ENCODE data around the gene NPY4R2. TPM values are rescaled to one million over a fixed set of nuclear protein-coding genes. Genes with fewer than 3 reads are reported as not detected.
"Not testable (repeated sequence)": the region's sequence is repeated elsewhere in the genome, so short reads cannot be mapped to it uniquely, and the experiment has no call there.

NPY4R2 gene
- total and polyA plus RNA-seq, 3 donors from 2014 or later: 0.25 to 0.79 TPM; not detected in 1

DNA sequence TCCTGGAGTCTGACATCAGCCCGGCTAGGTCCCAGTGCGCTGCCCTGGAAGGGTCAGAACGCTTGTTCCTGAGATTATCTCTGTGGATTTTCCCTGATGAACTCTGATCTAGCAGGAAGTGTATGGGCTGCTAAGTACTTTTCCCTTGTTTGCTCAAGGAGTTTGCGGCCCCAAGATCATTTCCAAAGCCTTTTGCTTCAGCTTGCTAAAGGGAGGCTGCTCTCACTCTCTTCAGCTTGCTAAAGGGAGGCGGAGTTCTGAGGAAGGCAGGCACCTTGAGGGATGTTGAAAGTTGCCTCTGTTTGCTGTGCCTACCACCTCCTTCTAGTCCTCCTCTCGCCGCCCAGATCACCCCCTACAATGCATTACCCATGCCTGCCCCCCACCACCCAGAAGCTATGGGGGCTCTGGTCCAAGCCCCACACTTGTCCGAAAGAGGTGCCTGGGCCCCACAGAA is 18.3 kb downstream of the NPY4R2 start:
- H3K27ac ChIP-seq; DNase-seq; H3K4me1 ChIP-seq; H3K9me3 ChIP-seq; intact Hi-C loops (cut with DNase I; ENCODE audit: low total_unique reads); H3K27me3 ChIP-seq; H3K4me3 ChIP-seq; H3K36me3 ChIP-seq (ENCODE audit: low read depth, missing control alignments): not testable (repeated sequence)
- whole genome bisulfite sequencing, 2 donors: 79 to 98% methylated on average over 4 to 8 of the region's 8 CpGs

DNA sequence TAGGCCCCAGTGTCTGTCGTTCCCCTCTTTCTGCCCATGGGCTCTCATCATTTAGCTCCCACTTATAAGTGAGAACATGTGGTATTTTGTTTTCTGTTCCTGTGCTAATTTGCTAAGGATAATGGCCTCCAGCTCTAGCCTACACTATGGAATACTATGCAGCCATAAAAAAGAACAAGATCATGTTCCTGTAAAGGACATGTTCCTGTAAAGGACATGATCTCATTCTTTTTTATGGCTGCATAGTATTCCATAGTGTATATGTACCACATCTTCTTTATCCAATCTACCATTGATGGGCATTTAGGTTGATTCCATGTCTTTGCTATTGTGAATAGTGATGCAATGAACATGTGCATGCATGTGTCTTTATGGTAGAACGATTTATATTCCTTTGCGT is 19.2 kb downstream of the NPY4R2 start:
- H3K27me3 ChIP-seq; H3K27ac ChIP-seq; intact Hi-C loops (cut with DNase I; ENCODE audit: low total_unique reads); H3K4me3 ChIP-seq; H3K9me3 ChIP-seq; H3K4me1 ChIP-seq; DNase-seq; H3K36me3 ChIP-seq (ENCODE audit: low read depth, missing control alignments): not testable (repeated sequence)
- 86 to 100% methylated on average over 1 of the region's 3 CpGs for WGBS, 2 donors

DNA sequence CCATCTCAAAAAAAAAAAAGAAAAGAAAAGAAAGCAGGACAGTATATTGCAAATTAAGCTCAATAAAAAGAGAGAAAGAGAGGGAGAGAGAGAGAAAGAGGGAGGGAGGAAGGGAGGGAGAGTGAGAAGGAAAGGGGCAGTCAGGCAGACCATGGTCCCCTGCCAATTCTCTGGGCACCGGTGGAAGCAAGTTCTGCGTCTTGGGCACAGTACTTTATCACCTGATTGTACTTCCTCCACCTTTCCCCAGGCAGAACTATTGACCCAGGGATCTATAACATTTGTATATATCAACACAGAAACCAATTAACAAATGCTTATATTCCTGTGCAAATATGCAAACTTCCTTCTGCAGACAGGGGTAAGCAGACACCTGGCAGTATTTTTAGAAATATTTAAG is 22.4 kb downstream of the NPY4R2 start:
- H3K9me3 ChIP-seq; H3K27ac ChIP-seq; H3K27me3 ChIP-seq; H3K4me1 ChIP-seq; DNase-seq; intact Hi-C loops (cut with DNase I; ENCODE audit: low total_unique reads); H3K4me3 ChIP-seq; H3K36me3 ChIP-seq (ENCODE audit: low read depth, missing control alignments): not testable (repeated sequence)
- 77 to 81% methylated on average over 2 of the region's 2 CpGs for WGBS, 2 donors

DNA sequence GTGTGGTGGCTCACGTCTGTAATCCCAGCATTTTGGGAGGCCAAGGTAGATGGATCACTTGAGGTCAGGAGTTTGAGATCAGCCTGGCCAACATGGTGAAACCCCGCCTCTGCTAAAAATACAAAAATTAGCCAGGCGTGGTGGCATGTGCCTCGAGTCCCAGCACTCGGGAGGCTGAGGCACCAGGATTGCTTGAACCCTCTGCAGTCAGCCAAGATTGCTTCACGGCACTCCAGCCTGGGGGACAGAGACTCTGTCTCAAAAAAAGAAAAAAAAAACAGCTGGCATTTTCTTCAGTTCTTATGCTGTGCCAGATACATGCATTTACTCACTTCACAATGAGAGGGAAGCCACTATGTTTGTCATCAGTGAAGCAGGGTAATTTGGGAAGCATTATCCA is 22.9 kb downstream of the NPY4R2 start:
- H3K4me3 ChIP-seq; intact Hi-C loops (cut with DNase I; ENCODE audit: low total_unique reads); H3K36me3 ChIP-seq (ENCODE audit: low read depth, missing control alignments); H3K4me1 ChIP-seq; H3K27me3 ChIP-seq; DNase-seq; H3K27ac ChIP-seq; H3K9me3 ChIP-seq: not testable (repeated sequence)
- 71 to 83% methylated on average over 5 to 6 of the region's 6 CpGs for WGBS, 2 donors

DNA sequence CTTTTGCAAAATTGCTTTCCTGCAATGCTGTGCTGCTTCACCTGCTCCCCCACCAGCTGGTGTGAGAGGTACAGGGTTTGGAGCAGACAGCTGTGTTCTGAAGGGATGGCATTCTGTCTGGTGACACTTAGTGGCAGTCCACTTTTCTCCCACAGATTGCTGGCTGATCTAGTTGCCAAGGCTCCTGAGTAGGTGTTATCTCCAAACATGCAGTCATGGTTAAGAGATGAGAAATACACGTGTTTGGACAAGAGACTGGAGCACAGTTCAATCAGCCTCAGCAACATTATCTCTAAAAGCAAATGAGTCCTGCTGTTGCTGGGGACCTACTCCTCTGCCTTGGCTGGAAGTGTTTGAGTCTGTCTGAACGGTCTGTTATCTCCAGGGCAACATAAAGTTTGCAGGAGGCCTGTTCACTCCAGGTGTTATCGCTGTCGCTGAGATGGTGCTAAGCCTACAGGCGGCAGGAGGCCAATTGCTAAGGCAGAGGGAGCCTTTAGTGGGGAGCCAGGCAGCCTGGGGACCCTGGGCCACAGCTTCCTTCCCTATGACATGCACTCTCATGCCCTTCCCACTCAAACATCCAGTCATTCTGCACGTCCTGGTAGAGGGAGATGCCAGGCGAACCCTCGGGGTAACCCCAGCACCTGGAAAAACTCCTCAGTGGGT is 24.0 kb downstream of the NPY4R2 start:
- intact Hi-C loops (cut with DNase I; ENCODE audit: low total_unique reads); H3K4me3 ChIP-seq; H3K27ac ChIP-seq; DNase-seq; H3K36me3 ChIP-seq (ENCODE audit: low read depth, missing control alignments); H3K9me3 ChIP-seq; H3K4me1 ChIP-seq; H3K27me3 ChIP-seq: not testable (repeated sequence)
- WGBS, 2 donors: 44% methylated on average over 1 of the region's 8 CpGs; no CpG with 5 or more reads in 1 of the 2 donors

DNA sequence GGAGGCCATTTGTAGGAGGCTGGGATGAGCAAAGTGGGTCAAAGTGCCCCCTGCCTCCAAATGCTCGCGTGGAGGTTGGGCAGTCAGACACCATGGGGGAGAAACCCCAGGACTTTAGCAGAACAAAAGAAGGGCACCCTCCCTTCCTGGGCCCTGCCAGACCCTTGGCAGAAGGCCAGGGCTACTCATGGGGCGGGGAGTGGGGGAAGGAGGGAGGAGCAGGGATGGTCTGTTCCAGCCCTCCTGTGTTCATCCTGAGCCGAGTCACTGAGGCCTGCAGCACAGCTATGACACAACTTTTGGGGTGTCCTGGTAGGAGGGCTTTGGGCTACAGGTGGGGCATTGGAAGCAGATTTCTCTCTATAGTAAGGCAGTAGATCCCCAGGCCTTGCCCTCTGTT is 24.9 kb downstream of the NPY4R2 start:
- H3K27me3 ChIP-seq; DNase-seq; H3K4me3 ChIP-seq; H3K9me3 ChIP-seq; intact Hi-C loops (cut with DNase I; ENCODE audit: low total_unique reads); H3K4me1 ChIP-seq; H3K36me3 ChIP-seq (ENCODE audit: low read depth, missing control alignments); H3K27ac ChIP-seq: not testable (repeated sequence)
- WGBS, 2 donors: no CpG with 5 or more reads among the region's 4 CpGs

DNA sequence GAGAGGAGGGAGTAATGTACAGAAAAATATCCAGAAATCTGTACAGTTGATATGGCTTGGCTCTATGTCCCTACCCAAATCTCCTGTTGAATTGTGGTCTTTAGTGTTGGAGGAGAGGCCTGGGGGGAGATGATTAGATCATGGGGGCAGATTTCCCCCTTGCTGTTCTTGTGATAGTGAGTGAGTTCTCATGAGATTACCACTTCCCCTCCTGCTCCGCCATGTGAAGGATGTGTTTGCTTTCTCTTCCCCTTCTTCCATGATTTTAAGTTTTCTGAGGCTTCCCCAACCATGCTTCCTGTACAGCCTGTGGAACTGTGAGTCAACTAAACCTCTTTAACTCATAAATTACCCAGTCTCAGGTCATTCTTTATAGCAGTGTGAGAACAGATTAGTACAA is 29.0 kb downstream of the NPY4R2 start:
- H3K27ac ChIP-seq; H3K4me3 ChIP-seq; DNase-seq; H3K9me3 ChIP-seq; H3K4me1 ChIP-seq; H3K27me3 ChIP-seq; intact Hi-C loops (cut with DNase I; ENCODE audit: low total_unique reads); H3K36me3 ChIP-seq (ENCODE audit: low read depth, missing control alignments): not testable (repeated sequence)
- WGBS, 2 donors: 90 to 95% methylated on average over 1 of the region's 1 CpG

DNA sequence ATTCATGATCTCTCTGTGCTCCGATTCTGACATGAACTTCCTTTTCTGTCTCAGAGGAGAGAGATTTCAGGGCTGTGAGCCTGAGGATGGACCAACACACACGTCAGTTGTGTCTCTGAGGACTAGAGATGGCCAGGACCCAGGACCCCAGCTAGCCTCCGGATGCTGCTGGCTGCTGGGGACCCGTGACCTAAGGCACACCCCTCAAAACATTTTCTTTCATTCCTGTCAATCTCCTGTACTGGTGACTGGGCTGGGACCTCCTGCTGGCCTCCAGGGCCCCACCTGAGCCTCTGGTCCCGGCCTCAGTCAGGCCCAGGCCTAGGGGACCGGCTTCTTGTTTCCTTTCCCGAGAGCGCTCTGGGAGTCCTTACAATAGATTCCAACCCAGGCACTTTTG is 38.7 kb downstream of the NPY4R2 start:
- DNase-seq; H3K27me3 ChIP-seq; H3K27ac ChIP-seq; H3K4me3 ChIP-seq; intact Hi-C loops (cut with DNase I; ENCODE audit: low total_unique reads); H3K36me3 ChIP-seq (ENCODE audit: low read depth, missing control alignments); H3K9me3 ChIP-seq; H3K4me1 ChIP-seq: not testable (repeated sequence)
- 91 to 94% methylated on average over 6 to 8 of the region's 8 CpGs for WGBS, 2 donors

DNA sequence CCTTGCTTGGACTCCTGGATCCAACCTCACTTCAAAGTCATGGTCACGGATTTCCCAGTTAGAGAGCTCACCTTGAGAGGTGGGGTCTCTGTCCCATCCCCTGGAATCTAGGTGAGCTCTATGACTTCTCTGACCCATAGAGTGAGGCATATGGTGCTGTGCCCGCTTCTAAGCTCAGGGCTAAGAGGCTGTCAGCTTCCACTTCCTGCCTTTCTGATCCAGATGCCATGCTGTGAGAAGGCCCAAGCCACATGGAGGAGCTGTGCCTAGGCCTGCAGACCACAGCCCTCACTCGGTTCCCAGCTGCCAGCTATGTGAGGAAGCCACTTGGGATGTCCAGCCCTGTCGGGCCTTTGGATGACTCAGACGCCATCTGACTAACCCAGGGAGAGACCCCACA is 41.2 kb downstream of the NPY4R2 start:
- DNase-seq; H3K9me3 ChIP-seq; H3K4me3 ChIP-seq; H3K36me3 ChIP-seq (ENCODE audit: low read depth, missing control alignments); H3K27ac ChIP-seq; H3K4me1 ChIP-seq; intact Hi-C loops (cut with DNase I; ENCODE audit: low total_unique reads); H3K27me3 ChIP-seq: not testable (repeated sequence)
- 97 to 100% methylated on average over 2 to 4 of the region's 5 CpGs for WGBS, 2 donors

DNA sequence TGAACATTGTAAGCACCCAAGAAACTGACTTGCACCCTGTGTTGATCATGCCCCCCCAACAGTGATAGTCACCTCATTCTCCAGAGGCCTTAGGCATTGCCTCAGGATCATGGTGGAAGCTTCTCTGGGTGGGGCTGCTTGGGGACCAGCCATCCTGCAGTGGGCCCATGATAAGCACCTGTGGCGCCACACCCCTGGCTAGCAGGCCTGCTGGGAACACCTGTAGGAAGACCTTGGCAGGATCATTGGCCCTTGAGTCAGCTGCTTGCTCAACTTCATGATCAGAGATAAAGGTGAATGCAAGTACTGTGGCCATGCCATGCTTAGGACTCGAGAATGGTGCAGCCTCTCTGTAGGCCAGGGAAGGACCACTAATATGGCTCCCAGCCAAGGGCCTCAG is 42.2 kb downstream of the NPY4R2 start:
- intact Hi-C loops (cut with DNase I; ENCODE audit: low total_unique reads); H3K27ac ChIP-seq; H3K4me3 ChIP-seq; H3K27me3 ChIP-seq; H3K9me3 ChIP-seq; DNase-seq; H3K36me3 ChIP-seq (ENCODE audit: low read depth, missing control alignments); H3K4me1 ChIP-seq: not testable (repeated sequence)
- WGBS, 2 donors: no CpG with 5 or more reads among the region's 2 CpGs

DNA sequence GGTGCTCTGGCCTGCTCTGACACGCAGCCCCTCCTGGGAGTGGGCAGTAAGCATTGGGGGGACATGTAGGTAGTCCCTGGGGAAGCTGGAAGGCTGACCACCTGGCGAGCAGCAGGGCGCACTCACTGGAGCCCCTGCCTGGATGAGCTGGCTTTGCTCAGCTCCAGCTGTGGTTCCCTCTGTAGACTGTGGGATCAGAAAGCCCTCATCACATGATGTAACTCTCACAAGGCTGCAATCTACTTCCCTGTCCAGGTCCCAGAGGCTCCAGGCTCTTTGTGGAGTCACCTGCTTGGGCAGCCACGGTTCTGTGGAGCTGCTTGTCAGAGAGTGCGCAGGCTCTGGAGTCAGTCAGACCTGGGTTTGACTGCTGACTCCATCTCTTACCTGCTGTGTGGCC is 44.3 kb downstream of the NPY4R2 start:
- H3K4me1 ChIP-seq; H3K36me3 ChIP-seq (ENCODE audit: low read depth, missing control alignments); H3K4me3 ChIP-seq; H3K9me3 ChIP-seq; H3K27ac ChIP-seq; H3K27me3 ChIP-seq; DNase-seq; intact Hi-C loops (cut with DNase I; ENCODE audit: low total_unique reads): not testable (repeated sequence)
- WGBS, 2 donors: no CpG with 5 or more reads among the region's 5 CpGs

DNA sequence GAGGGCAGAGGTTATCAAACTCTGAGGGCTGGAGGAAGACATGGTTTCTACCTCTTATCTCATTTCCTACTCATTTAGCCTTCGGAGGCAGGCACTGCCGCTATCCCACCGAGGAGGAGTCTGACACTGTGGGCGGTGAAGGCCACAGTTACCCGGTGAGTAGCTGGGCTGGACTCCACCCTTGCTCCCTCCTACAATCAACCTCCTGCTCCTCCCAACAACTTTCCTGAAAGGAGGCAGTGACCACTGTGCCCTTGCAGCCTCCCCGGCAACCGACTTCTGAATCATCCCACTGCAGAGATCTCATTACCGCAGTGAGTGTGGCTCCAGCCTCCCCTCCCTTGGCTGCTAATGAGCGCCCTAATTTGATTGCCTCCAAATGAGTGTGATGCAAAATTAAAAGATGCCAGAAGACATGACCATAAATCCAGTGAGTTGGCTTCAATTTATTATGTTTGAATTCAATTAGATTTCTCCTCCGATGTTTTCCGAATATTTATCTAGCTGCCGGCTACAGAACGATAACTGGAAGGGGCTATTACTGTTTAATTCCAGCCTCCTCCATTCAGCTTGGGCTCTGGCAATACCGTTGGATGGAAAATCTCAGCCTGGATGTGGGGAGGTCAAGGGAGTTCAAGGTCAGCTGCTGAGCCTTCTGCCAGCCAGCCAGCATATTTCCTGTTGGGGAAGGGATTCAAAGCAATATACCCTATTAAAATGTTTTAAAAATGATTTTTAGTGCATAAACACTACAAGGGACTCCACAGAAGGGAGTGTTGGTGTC is 46.0 kb downstream of the NPY4R2 start:
- H3K36me3 ChIP-seq (ENCODE audit: low read depth, missing control alignments); intact Hi-C loops (cut with DNase I; ENCODE audit: low total_unique reads); H3K4me3 ChIP-seq; H3K4me1 ChIP-seq; DNase-seq; H3K27me3 ChIP-seq; H3K27ac ChIP-seq; H3K9me3 ChIP-seq: not testable (repeated sequence)
- WGBS, 2 donors: 25% methylated on average over 5 of the region's 14 CpGs; no CpG with 5 or more reads in 1 of the 2 donors

Data from testis (tissue), 3 donors.